DOHH2 (cell line): ENCODE data around the gene SCAMP5.

ENCODE experiments used
- EZH2phosphoT487 ChIP-seq: fragments of 200-600 bp; sonication (generic); IDR thresholded peaks from 2 replicates; pipeline ENCODE4 v1.6.1; 2017; ENCODE audit warnings: borderline replicate concordance, mild to moderate bottlenecking, antibody characterized with exemption, low read length, moderate library complexity, mixed read lengths
- TF ChIP-seq, protein P1 (sequence below): fragments of 200-600 bp; sonication (generic); IDR thresholded peaks from one replicate; pipeline ENCODE4 v1.5.1; 2014; ENCODE audit warnings: antibody characterized with exemption, mild to moderate bottlenecking, low read depth, low read length; ENCODE audit not compliant: poor library complexity, severe bottlenecking

DNA sequence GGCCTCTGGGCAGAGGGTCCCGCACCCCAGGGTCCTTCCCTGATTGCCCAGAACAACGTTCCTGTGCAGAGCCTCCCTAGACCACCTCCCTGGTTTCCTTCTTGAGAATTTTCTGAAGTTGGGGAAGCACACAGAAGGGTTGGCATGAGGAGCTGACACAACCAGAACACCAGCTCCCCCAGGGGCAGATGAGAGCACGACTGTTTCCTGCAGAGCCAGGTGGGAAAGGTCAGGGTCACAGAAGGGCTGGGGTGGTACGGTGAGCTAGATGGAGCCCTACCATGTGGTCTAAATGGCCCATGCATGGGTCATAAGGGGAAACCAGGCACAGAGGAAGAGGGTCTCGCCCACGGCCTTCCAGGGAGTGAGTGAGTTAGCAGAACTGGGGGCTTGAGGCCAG lies 38.4 kb downstream of the SCAMP5 start:
- TF ChIP-seq, protein P1, sequence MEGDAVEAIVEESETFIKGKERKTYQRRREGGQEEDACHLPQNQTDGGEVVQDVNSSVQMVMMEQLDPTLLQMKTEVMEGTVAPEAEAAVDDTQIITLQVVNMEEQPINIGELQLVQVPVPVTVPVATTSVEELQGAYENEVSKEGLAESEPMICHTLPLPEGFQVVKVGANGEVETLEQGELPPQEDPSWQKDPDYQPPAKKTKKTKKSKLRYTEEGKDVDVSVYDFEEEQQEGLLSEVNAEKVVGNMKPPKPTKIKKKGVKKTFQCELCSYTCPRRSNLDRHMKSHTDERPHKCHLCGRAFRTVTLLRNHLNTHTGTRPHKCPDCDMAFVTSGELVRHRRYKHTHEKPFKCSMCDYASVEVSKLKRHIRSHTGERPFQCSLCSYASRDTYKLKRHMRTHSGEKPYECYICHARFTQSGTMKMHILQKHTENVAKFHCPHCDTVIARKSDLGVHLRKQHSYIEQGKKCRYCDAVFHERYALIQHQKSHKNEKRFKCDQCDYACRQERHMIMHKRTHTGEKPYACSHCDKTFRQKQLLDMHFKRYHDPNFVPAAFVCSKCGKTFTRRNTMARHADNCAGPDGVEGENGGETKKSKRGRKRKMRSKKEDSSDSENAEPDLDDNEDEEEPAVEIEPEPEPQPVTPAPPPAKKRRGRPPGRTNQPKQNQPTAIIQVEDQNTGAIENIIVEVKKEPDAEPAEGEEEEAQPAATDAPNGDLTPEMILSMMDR, result no peak
- no peak for TF ChIP-seq EZH2phosphoT487
